Cardiac fibroblast (primary cell): ENCODE measurements around the gene DIP2B.
A peak's percentile ranks its signal among the peaks of the same experiment; 100 is the strongest.

ENCODE experiments used
- DNase-seq, 2 donors: peaks; one replicate each; pipeline versions ENCODE4 v3.0.0 to v3.0.0-alpha.2; 2010; ENCODE audit warnings: low read depth in 2 of 2
- H3K4me3 ChIP-seq, 2 donors: replicated peaks in 1 of 2; 1 replicate in 1 of 2; 2 replicates in 1 of 2; pipeline ENCODE4 v1.5.1; 2011; ENCODE audit warnings: low read depth in 2 of 2, low read length in 2 of 2, mild to moderate bottlenecking in 2 of 2, moderate library complexity in 1 of 2
- CTCF ChIP-seq: IDR thresholded peaks from one replicate; pipeline ENCODE4 v1.5.1; 2011; ENCODE audit warnings: low read depth, mild to moderate bottlenecking, low read length, inconsistent platforms

Gene DIP2B

GRCh38 chr12:50739611-50740010 is 234.8 kb downstream of the DIP2B start:
- no peak for TF ChIP-seq CTCF
- DNase-seq: peak in 1 of 2 donors; percentile 37
- H3K4me3 ChIP-seq: no peak overlapping the region

- DNase-seq: peak; percentile 10 to 53
- TF ChIP-seq CTCF: no peak
- H3K4me3 ChIP-seq: no peak overlapping the region
Observed at GRCh38 chr12:50740307-50740706, 235.5 kb downstream of the DIP2B start.

DNA sequence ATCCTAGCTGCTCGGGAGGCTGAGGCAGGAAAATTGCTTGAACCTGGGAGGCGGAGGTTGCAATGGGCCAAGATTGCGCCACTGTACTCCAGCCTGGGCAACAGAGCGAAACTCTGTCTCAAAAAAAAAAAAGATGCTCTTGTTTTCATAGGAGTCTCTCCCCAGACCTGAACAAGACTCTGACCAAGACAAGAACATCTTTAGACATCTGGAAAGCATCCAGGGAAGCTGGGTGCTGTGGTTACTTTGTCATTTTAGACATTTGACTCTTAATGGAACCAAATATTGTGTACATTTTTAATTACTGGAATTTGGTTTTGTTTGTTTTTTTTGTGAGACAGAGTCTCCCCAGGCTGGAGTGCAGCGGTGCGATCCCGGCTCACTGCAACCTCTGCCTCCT is 238.0 kb downstream of the DIP2B start:
- TF ChIP-seq CTCF: no peak
- DNase-seq: no peak
- no peak overlapping the region for H3K4me3 ChIP-seq

DNA sequence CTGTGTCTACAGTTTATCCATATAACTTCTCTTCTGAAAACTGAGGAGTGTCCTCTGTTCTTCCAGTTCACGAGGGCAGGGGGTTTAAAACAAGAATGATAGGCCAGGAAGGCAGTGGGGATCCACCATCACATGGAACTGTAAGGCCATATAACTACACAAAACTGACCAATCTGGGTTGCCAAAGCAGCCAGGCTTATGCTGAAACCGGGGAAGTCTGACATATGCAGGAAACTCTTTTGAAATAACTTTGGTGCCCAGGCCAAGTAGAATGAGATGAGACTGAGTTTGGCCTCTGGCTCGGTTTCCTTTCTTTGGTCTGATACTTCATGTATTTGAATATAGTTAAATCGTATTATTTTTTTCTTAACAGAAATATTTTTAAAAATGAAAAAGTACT is 241.1 kb downstream of the DIP2B start:
- DNase-seq: no peak
- TF ChIP-seq CTCF: no peak
- H3K4me3 ChIP-seq: no peak overlapping the region

GRCh38 chr12:50746431-50746830 is 241.6 kb downstream of the DIP2B start:
- no peak for TF ChIP-seq CTCF
- H3K4me3 ChIP-seq: no peak overlapping the region
- DNase-seq: no peak

- H3K4me3 ChIP-seq: no peak overlapping the region
- TF ChIP-seq CTCF: no peak
- DNase-seq: no peak
Observed at GRCh38 chr12:50747817-50748216, 243.0 kb downstream of the DIP2B start.

GRCh38 chr12:50749459-50749882 is 244.7 kb downstream of the DIP2B start:
- DNase-seq: no peak
- TF ChIP-seq CTCF: no peak
- H3K4me3 ChIP-seq: no peak overlapping the region
